ENCODE measurements around the gene PITRM1.
"Not testable (repeated sequence)": the region's sequence is repeated elsewhere in the genome, so short reads cannot be mapped to it uniquely, and the experiment has no call there.

The PITRM1 gene

GRCh38 chr10:3115685-3116084 lies 56.9 kb downstream of the PITRM1 start:
- DNase-seq, result no peak

- DNase-seq, result no peak
Measured at GRCh38 chr10:3113343-3113720, 59.2 kb downstream of the PITRM1 start.

GRCh38 chr10:3111621-3112163 lies 60.9 kb downstream of the PITRM1 start:
- DNase-seq, result no peak

GRCh38 chr10:3110782-3111620 lies 61.6 kb downstream of the PITRM1 start:
- DNase-seq, result no peak

- no peak for DNase-seq
Measured at GRCh38 chr10:3109633-3110032, 62.9 kb downstream of the PITRM1 start.

- DNase-seq, result no peak
Measured at GRCh38 chr10:3109196-3109595, 63.4 kb downstream of the PITRM1 start.

- no peak for DNase-seq
Measured at GRCh38 chr10:3108575-3109105, 63.9 kb downstream of the PITRM1 start.

GRCh38 chr10:3108033-3108432 lies 64.5 kb downstream of the PITRM1 start:
- no peak for DNase-seq

GRCh38 chr10:3107426-3107961 lies 65.1 kb downstream of the PITRM1 start:
- DNase-seq, result no peak

- no peak for DNase-seq
Measured at GRCh38 chr10:3106928-3107425, 65.6 kb downstream of the PITRM1 start.

- not testable (repeated sequence) for DNase-seq
Measured at GRCh38 chr10:3106328-3106727, 66.3 kb downstream of the PITRM1 start.

GRCh38 chr10:3105905-3106304 lies 66.7 kb downstream of the PITRM1 start:
- no peak for DNase-seq

GRCh38 chr10:3105166-3105565 lies 67.4 kb downstream of the PITRM1 start:
- no peak for DNase-seq

GRCh38 chr10:3104251-3104918 lies 68.2 kb downstream of the PITRM1 start:
- DNase-seq, result no peak

GRCh38 chr10:3103646-3104045 lies 68.9 kb downstream of the PITRM1 start:
- DNase-seq, result no peak

- DNase-seq, result no peak
Measured at GRCh38 chr10:3102720-3103427, 69.7 kb downstream of the PITRM1 start.

- no peak for DNase-seq
Measured at GRCh38 chr10:3100856-3101640, 71.5 kb downstream of the PITRM1 start.

- no peak for DNase-seq
Measured at GRCh38 chr10:3100093-3100792, 72.3 kb downstream of the PITRM1 start.

GRCh38 chr10:3099291-3100092 lies 73.1 kb downstream of the PITRM1 start:
- DNase-seq, result peak; percentile 24

- no peak for DNase-seq
Measured at GRCh38 chr10:3098689-3099088, 73.9 kb downstream of the PITRM1 start.

Measured in OCI-M1 (cell line).